Right renal pelvis (tissue), 4 donors: ENCODE results near the gene MEP1A. TPM values are rescaled to one million over a fixed set of nuclear protein-coding genes. Genes with fewer than 3 reads are reported as not detected.
"Not testable (repeated sequence)": the region's sequence is repeated elsewhere in the genome, so short reads cannot be mapped to it uniquely, and the experiment has no call there.

Experiments used
- DNase-seq, 4 donors: peaks; one replicate each; pipeline ENCODE4 v3.0.0-alpha.2; 2013; ENCODE audit warnings: low read depth in 4 of 4, low spot score in 3 of 4, missing footprints in 1 of 4
- polyA plus RNA-seq, 4 donors: library from polyadenylated mRNA; unstranded; fragments of 120-200 nt; gene quantifications; one replicate each; pipeline ENCODE4 v1.2.1, GENCODE V29; 2013; ENCODE audit not compliant: insufficient read length in 4 of 4

The MEP1A gene
- polyA plus RNA-seq, 4 donors = 0.03 TPM; not detected in 3

DNA sequence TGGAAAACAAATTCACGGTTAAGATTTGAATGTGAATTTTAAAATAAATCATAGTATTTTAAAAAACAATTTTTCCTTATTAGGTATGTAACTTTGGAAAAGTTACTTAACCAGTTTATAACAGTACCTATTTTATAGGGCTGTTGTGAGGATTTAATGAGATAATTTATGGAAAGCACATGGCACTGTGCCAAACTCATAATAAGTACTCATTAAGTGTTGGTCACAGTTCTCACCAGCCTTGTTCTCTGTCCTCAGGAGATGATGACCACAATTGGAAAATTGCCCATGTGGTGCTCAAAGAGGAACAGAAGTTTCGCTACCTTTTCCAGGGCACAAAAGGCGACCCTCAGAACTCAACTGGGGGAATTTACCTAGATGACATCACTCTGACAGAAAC is 39.6 kb downstream of the MEP1A start:
- no peak for DNase-seq

DNA sequence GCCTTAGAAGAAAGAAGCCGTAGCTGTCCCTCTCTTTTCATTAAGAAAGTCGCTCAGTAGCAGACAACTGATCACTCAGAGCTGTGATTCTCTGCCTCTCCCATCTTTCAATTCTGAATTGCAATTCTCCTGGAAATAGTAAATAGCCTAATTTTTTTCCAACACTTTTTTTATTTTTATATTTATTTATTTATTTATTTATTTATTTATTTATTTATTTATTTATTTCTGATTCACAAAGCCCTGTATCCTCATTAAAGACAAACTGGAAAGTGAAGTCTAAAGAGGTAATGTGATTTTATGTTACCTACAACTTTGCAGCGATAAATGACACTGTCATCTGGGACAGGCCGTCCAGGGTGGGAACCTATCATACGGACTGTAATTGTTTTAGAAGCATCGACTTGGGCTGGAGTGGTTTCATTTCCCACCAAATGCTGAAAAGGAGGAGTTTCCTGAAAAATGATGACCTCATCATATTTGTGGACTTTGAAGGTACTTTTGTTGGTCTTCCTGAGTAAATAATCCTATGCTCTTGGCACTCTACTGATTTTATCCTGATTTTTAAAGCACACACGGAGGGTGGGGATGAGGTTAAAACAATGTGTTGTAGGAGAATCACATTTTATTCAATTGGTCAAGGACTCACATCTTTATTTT is 41.2 kb downstream of the MEP1A start:
- DNase-seq = not testable (repeated sequence)

DNA sequence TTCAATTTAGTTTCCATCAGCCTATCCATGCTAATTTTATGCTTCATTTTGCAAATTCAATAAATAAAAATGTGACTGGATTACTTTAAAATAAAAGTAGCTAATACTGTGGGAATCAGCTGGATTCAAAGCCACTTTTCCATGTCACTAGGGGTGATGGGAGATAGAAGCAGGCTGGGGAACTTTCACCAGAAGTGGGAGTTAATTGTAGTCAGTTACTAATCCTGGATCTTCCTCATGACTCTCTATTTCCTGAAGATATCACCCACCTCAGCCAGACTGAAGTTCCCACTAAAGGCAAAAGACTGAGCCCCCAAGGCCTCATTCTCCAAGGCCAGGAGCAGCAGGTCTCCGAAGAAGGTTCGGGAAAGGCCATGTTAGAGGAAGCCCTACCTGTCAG is 41.8 kb downstream of the MEP1A start:
- DNase-seq = not testable (repeated sequence)

DNA sequence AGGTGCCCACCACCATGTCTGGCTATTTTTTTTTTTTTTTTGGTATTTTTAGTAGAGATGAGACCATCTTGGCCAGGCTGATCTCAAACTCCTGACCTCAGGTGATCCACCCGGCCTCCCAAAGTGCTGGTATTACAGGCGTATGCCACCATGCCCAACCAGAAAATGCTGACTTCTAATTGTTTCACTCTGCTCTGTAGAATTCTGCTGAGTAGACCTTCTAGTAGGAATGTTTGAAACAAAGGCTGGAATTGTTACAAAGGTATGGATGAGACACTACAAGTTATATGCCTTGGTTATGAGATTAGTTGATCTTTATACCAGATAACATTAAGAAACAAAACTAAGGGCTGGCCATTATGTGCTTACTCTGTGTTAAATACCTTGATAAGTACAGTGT is 44.8 kb downstream of the MEP1A start:
- DNase-seq = no peak

DNA sequence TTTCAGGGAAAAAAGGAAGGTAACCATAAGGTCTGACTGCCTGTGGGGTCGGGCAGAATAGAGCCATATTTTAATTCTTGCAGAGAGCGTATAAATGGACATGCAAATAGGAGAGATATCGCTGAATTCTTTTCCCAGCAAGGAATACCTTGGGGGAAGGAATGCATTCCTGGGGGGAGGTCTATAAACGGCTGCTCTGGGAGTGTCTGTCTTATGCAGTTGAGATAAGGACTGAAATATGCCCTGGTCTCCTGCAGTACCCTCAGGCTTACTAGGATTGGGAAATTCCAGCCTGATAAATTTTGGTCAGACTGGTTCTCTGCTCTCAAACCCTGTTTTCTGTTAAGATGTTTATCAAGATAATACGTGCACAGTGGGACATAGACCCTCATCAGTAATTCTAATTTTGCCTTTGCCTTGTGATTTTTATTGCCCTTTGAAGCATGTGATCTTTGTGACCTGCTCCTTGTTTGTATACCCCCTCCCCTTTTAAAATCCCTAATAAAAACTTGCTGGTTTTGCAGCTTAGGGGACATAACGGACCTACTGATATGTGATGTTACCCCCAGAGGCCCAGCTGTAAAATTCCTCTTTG is 49.2 kb downstream of the MEP1A start:
- DNase-seq = not testable (repeated sequence)

DNA sequence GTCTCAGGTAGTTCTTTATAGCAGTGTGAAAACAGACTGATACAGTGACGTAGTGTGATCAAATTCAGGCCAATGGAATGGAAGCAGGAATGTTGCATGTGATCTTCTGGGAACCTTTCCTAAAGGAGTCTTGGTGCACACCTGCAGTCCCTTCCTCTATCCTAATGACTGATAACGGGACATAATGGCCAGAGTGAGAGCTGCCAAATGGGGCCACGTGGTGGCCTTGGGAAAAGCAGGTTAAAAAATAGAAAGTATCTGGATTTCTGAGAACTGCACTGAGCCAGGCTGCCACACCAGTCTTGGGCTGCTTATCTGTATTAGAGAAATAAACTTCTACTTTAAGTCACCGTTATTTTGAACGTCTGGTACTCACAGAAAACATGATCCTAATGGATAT is 51.9 kb downstream of the MEP1A start:
- DNase-seq = no peak

DNA sequence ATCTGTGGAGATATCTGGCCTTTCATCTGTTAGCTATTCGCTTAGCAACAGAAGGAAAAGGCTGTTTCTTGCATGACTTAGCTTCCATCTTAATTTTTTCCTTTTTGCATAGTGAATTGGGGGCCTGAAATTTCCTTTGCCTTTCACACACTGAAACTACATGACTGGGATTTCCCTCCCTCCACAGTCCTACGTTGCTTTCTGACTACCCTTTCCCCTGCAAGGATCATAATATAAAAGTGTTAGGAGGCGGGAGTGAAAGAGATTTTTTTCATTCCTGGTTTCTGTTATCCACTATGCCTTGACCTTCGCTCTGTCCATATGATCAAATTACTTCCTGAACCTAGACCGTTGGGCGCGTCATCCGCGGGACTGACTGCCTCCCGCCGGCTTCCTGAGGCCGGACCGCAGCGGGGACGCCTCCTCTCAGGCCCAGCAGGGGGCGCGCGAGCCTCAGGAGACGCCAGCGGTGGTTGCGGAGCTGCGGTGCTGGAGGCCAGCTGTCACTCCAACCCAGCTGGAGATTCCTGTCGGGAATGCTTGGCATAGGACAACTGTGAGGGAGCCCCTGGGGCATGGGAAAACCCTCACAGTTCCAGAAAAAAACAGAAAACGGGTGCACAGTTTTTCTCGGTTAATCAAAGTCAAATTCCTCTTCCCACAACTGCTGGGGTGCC is 55.6 kb downstream of the MEP1A start:
- peak; percentile 62 to 77 (median 65) for DNase-seq

DNA sequence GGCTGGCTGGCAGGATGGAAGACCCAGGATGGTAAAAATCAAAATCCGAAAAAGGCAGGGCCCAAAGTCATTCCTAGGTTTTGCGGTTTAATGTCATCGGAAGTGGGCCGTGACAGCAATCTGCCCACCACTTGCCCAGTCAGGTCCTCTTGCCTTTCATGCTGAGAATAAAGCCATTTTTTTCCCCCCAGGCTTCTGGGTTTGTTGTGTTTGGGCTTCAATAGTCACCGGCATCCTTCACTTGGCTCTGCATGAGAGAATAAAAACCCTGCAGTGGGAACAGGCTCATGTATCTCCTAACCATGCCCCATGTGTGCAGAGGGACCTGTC is 56.1 kb downstream of the MEP1A start:
- DNase-seq = no peak

DNA sequence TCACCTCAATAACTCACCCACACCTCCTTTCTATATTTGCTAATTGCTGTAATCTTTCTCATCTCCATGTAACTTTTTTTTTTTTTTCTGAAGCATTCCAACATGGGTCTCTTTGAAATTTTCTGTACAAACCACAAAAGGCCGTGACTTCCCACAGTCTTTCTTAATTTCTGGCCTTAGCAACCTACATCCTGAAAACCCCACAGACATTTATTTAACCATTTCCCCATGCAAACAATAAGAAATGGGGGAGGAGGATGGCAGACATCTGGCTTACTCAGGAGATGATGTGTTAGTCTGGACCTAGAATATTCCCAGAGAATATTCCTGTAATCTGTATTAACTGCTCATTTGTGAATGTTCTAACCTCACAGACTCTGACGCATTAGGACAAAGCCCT is 57.6 kb downstream of the MEP1A start:
- no peak for DNase-seq

DNA sequence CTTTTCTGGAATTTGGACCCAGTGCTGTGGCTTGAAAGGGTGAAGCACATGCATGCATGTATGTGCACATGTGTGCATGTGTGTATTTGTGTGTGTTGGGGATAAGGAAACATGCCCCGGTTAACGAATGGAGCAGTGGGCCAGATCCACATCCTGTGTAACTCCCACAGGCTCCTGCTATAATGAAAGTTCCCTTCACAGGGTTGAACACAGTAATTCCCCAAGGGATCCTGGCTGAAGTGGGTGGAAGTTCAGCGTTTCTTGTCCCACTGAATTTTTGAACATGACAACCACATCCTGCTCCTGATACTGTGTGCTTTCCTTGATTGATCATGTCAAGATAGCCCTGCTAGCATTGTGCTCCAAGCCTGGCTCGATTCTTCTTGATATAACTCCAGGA is 58.4 kb downstream of the MEP1A start:
- DNase-seq = not testable (repeated sequence)

DNA sequence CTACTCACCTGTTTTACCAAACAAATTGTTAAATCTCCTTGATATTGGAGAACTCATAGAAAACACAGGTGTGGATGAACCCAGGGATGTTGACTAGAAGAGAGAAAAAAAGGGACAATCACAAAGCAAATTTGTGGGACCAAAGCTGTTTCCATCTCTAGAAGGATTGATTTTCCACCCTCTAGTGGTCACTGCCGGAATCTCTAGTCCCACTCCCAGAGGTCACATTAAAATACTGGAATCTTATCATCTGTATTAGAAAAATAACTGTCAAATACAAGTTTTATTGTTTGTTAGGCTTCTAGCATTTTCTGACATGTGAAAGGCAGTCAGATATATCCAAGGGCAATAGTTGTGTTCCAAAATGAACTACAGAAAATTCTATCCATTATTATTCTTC is 62.8 kb downstream of the MEP1A start:
- DNase-seq = not testable (repeated sequence)

DNA sequence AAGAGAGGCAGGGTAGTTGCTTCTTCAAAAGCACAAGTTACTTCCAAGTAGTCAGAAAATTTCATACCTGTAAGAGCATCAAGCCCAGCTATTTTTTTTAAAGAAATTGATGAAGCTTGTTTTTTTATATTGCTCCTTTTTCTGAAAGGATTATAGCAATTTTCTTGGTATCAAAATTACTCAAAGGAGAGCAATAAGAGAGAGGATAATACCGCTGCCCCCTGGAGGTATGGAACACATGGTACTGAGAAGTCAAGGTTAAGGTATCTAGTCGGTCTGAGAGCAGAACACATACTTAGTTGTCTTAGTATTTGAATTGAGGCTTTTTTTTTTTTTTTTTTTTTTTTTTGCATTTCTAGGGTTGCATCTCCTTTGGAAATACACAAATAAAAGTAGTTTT is 69.2 kb downstream of the MEP1A start:
- no peak for DNase-seq

DNA sequence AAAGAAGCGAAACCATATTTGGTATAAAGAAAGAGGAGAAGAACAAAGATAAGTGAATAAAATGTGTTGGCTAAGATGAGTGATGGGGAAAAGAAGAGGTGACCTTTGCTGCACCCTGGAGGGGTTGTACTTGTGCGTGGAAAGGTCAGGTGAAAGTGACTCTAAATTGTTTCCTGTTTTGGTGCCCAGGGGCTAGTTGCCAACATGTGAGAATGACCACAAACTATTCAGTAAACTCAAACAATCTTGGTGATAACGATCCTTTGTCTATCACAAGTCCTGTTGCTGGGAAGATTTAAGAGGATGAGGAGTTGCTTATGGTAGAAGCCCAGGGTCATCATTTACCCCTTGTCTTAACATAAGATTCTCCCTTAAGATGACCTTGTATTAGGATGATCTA is 70.6 kb downstream of the MEP1A start:
- no peak for DNase-seq

DNA sequence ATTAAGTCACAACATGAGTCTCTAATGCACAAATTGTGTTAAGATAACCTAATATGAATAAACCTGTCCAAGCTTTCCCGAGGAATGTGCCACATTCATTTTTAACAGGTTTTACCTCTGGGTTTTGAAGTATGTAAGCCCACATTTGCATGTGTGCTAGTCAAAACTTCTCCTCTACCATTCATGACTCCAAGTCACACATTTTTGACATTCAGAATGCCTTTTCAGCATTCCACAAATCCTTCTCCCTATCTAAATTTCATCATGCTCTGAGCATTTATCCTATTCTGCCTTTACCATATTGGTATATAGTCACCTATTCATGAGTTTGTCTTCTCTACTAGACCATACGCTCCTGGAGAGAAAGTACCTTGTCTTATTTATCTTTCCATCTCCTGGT is 72.0 kb downstream of the MEP1A start:
- no peak for DNase-seq

DNA sequence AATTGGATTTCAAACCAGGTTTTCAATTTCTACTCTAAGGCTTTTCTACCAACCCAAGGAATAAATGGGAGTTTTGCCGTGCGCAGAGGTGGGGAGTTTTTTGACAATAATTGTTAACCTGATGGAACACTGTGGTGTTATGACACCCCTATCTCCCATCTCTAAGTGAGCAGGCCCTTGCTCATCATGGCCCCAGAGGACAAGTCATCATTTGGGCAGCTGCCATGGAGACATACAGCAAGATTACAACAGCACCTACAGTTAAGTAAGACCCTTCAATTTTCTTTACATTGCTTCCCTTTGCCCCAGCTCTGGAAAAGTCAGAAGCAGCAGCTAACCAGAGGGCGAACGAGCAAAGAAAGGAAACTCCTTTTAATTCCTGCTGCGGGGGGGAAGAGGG is 74.2 kb downstream of the MEP1A start:
- no peak for DNase-seq

DNA sequence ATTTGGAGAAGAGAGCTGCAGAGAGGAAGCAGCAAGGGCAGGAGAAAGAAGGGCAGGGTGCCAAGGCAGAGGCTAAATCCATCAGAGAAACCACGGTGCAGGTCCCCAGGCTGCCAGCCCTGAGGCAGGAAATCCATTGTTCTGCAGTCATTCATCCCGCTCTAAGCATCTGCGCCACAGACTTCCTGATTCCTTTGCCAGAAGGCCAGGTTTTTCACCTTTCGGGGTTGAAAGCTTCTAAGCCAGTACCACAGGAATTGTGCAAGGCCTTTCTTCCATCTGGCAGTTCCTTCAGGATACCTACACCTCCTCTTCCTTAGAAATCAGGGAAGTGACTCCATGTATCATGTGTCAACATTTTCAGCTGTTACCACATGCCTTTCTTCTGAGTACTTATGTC is 82.9 kb downstream of the MEP1A start:
- DNase-seq = no peak

DNA sequence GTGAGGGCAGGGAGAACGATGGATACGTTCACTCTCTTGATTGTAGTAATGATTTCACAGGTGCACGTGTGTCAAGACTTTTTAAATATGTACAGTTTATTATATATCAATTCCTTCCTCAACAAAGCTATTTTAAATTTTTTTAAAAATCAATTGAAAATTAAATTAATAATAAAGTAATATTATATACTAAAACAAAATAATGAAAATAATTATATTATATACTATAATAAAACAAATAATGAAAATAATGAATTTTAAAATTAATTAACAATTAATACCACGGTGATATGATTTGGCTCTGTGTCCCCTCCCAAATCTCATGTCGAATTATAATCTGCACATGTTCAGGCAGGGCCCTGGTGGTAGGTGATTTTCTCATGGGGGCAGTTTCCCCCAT is 85.8 kb downstream of the MEP1A start:
- DNase-seq = no peak

DNA sequence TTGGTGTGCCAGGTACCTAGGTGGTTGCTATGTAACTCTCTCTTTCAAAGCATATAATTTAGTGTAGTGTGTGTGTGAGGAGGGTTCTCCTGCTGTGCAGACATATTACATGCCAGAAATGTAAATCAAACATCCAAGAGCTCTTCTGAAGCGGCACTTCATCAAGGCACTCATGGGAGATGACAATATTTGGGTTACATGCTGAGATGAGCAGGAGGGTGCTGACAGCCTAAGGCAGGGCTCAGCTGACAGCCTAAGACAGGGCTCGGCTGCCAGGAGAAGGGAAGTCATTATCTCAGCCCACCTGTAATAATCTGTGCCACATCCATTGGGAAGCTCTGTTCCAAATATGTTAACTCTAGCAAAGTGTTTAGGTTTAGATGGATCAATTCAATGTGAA is 89.5 kb downstream of the MEP1A start:
- no peak for DNase-seq

DNA sequence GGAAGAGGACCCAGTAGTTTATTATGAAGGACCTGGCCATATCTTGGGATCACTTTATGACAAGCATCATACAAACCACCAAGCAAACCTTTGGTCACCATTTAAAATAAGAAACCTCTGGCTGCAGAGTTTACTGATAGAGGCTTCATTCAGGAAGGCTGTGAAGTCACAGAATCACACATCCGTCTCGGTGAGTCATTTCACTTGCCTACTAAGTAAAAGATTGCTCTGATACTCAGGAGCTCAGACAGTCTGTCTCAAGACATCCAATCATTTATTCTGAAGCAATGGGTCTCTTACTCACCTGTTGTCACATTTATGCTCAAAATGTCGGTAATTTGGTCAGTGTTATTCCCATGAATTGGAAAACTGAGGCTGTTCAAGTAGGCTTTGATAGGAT is 94.8 kb downstream of the MEP1A start:
- no peak for DNase-seq

DNA sequence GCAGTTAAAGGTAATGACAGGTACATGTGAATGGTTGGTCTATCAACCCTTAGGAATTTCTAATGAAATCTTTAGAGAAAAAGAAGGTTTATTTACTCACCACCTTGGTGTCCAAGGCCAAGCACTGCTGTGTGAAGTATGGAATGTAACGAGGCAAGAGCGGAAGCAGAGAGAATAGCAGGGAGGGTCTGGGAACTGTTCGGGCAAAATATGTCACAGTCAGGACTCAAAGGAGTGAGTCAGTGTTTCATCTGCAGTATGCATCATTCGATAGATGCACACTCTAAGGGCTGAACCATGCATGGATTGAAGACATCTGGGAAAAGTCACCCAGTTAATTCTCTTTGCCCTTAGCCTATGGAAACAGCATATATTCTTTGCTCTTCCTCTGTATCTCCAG is 95.4 kb downstream of the MEP1A start:
- DNase-seq = no peak
